ENCODE results near the gene CEP55. TPM values are rescaled to one million over a fixed set of nuclear protein-coding genes. Genes with fewer than 3 reads are reported as not detected.

Gene CEP55
- polyA plus RNA-seq, 2 of the 4 experiments (the other 2 are of a cell fraction), result 52.4 to 87.0 TPM

DNA sequence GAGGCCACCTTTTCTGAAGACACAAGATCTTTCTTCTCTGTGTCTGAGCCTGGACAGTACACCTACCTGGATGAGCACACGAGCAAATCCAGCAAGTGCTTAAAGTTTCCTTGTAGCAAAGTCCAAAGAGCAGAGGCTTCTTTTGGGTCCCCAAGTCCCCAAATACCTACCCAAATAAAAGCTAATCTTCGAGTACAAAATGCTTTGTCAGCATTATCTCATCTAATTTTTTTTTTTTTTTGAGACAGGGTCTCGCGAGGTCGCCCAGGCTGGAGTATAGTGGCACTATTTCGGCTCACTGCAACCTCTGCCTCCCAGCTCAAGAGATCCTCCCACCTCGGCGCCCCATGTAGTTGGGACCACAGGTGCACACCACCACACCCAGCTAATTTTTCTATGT is 38.9 kb upstream of the CEP55 start:
- Histone ChIP-seq H3K4me3 (no peak overlapping the region), H3K27ac (peak overlapping the region; percentile 96 to 99), H3K9me3 (no peaks in the 10 kb centered on the region), H3K4me1 (peaks cover 77% of the 10 kb centered on the region), H3K4me2 (peak overlapping the region; percentile 85)
- FAIRE-seq, result no peak
- no peak for TF ChIP-seq SMC3 (IDR thresholded peaks at IDR 0.05)
- TF ChIP-seq MAFK (IDR thresholded peaks at IDR 0.05; ENCODE audit: partially characterized antibody), result peak; percentile 99
- no peak for TF ChIP-seq BHLHE40 (IDR thresholded peaks at IDR 0.05; ENCODE audit: low read depth, low read length)
- no peak for TF ChIP-seq EHF (CRISPR knock-in tag; IDR thresholded peaks at IDR 0.05)
- TF ChIP-seq, protein P1, sequence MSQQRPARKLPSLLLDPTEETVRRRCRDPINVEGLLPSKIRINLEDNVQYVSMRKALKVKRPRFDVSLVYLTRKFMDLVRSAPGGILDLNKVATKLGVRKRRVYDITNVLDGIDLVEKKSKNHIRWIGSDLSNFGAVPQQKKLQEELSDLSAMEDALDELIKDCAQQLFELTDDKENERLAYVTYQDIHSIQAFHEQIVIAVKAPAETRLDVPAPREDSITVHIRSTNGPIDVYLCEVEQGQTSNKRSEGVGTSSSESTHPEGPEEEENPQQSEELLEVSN (IDR thresholded peaks at IDR 0.05; ENCODE audit: borderline replicate concordance, low read depth), result no peak
- no peak for ATAC-seq
- ChIA-PET CTCF (interaction anchor here (0.6 to 41.4 kb wide), 9 partner anchors 10 to 776 kb away, joined by 3 to 924 read pairs (median 14); partner anchors contain the start of gene MYOF), POLR2A (interaction anchor here (0.7 to 3.0 kb wide), 6 partner anchors 9 to 234 kb away, joined by 3 to 30 read pairs (median 3); no protein-coding TSS in a partner anchor)
- 80% methylated on average over 8 of the region's 8 CpGs for WGBS (ENCODE audit: missing lambda C conversion rate)
- DNase-seq (ENCODE audit: low read depth in 1 of 2, low spot score in 1 of 2), result no peak

DNA sequence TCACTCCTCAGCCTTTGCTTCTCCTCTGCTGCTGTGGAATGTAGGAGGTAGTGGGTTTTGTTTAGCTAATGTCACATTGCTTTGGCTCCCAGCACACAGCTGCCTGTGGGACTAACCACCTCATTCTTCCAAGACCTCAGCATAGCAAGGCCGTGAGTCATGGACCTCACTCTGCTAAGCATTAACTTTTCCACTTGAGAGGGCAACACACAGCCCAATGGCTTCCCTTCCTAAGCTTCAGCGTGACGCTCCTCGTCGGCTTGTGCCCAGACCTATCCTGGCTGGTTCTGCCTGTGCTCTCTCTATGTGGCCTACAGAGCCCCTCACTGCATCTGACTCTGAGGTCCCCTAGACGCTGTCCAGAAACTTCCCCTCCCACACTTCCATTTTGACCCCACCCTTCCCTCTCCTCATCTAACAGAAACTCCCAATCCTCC is 37.6 kb upstream of the CEP55 start:
- Histone ChIP-seq H3K4me3 (no peak overlapping the region), H3K27ac (peak overlapping the region; percentile 96 to 99), H3K4me1 (peaks cover 84% of the 10 kb centered on the region), H3K9me3 (no peaks in the 10 kb centered on the region), H3K4me2 (peak overlapping the region; percentile 85)
- DNase-seq (ENCODE audit: low read depth in 1 of 2, low spot score in 1 of 2) (peak; percentile 91 to 99), ATAC-seq (peak; percentile 90 to 96), FAIRE-seq (peak; percentile 99)
- 1% methylated on average over 6 of the region's 6 CpGs for WGBS (ENCODE audit: missing lambda C conversion rate)
- ChIA-PET CTCF (interaction anchor here (0.5 to 41.4 kb wide), 13 partner anchors 9 to 106 kb away, joined by 3 to 924 read pairs (median 12); partner anchors contain the start of gene MYOF), POLR2A (interaction anchor here (1.0 to 3.3 kb wide), 9 partner anchors 10 to 83 kb away, joined by 3 to 30 read pairs (median 18); partner anchors contain the start of gene MYOF)
- peak; percentile 38 for TF ChIP-seq EHF (CRISPR knock-in tag; IDR thresholded peaks at IDR 0.05)
- TF ChIP-seq TP53 (CRISPR knock-in tag; IDR thresholded peaks at IDR 0.05), result no peak
- TF ChIP-seq RFX5 (IDR thresholded peaks at IDR 0.05), result no peak
- TF ChIP-seq ZC3H11A (IDR thresholded peaks at IDR 0.05), result no peak
- TF ChIP-seq, protein P2, sequence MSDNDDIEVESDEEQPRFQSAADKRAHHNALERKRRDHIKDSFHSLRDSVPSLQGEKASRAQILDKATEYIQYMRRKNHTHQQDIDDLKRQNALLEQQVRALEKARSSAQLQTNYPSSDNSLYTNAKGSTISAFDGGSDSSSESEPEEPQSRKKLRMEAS (IDR thresholded peaks at IDR 0.05), result peak; percentile 93
- 0 out of 2 replicates have a peak, but pooled peaks have one; percentile 37 for TF ChIP-seq HOXA7 (CRISPR knock-in tag; IDR thresholded peaks at IDR 0.05)
- peak; percentile 41 to 45 for TF ChIP-seq RAD21 (conservative IDR thresholded peaks at IDR 0.05 in 1 of 2, IDR thresholded peaks at IDR 0.05 in 1 of 2)
- TF ChIP-seq GATA3 (IDR thresholded peaks at IDR 0.05; ENCODE audit: borderline replicate concordance), result peak; percentile 90; the same call in 1 of the 2 replicates
- no peak for TF ChIP-seq ZNF302 (CRISPR knock-in tag; IDR thresholded peaks at IDR 0.05)
- no peak for TF ChIP-seq CHD4 (IDR thresholded peaks at IDR 0.05; ENCODE audit: borderline replicate concordance)
- TF ChIP-seq CHD2 (IDR thresholded peaks at IDR 0.05; ENCODE audit: low read length, partially characterized antibody), result no peak
- no peak for TF ChIP-seq NPAS2 (CRISPR knock-in tag; IDR thresholded peaks at IDR 0.05; ENCODE audit: borderline replicate concordance)
- TF ChIP-seq RCOR1 (IDR thresholded peaks at IDR 0.05; ENCODE audit: low read depth, low read length), result no peak
- TF ChIP-seq, protein P3, sequence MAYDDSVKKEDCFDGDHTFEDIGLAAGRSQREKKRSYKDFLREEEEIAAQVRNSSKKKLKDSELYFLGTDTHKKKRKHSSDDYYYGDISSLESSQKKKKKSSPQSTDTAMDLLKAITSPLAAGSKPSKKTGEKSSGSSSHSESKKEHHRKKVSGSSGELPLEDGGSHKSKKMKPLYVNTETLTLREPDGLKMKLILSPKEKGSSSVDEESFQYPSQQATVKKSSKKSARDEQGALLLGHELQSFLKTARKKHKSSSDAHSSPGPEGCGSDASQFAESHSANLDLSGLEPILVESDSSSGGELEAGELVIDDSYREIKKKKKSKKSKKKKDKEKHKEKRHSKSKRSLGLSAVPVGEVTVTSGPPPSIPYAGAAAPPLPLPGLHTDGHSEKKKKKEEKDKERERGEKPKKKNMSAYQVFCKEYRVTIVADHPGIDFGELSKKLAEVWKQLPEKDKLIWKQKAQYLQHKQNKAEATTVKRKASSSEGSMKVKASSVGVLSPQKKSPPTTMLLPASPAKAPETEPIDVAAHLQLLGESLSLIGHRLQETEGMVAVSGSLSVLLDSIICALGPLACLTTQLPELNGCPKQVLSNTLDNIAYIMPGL (CRISPR knock-in tag; IDR thresholded peaks at IDR 0.05; ENCODE audit: borderline replicate concordance), result no peak
- peak; percentile 87 for TF ChIP-seq JUNB (IDR thresholded peaks at IDR 0.05)
- TF ChIP-seq CEBPB (IDR thresholded peaks at IDR 0.05), result peak in 1 of 2 experiments; percentile 46; a peak in 1 of 4 replicates
- no peak for TF ChIP-seq NR3C1 (IDR thresholded peaks at IDR 0.05)
- TF ChIP-seq ZFP36 (IDR thresholded peaks at IDR 0.05; ENCODE audit: borderline replicate concordance, partially characterized antibody), result no peak
- peak; percentile 44; the same call in 2 of the 3 replicates for TF ChIP-seq SMC3 (IDR thresholded peaks at IDR 0.05)
- peak; percentile 61 to 82; a peak in 2 of 5 replicates for TF ChIP-seq EP300 (IDR thresholded peaks at IDR 0.05)
- TF ChIP-seq PHF8 (IDR thresholded peaks at IDR 0.05; ENCODE audit: borderline replicate concordance, low read depth), result no peak
- no peak; the same call in 1 of the 2 replicates for TF ChIP-seq BHLHE40 (IDR thresholded peaks at IDR 0.05; ENCODE audit: low read depth, low read length)
- peak; percentile 82 for TF ChIP-seq FOSL2 (IDR thresholded peaks at IDR 0.05)
- peak; percentile 98 for TF ChIP-seq FOSL2 (CRISPR knock-in tag; IDR thresholded peaks at IDR 0.05)
- no peak for TF ChIP-seq TFCP2L1 (CRISPR knock-in tag; IDR thresholded peaks at IDR 0.05)
- TF ChIP-seq, protein P4, sequence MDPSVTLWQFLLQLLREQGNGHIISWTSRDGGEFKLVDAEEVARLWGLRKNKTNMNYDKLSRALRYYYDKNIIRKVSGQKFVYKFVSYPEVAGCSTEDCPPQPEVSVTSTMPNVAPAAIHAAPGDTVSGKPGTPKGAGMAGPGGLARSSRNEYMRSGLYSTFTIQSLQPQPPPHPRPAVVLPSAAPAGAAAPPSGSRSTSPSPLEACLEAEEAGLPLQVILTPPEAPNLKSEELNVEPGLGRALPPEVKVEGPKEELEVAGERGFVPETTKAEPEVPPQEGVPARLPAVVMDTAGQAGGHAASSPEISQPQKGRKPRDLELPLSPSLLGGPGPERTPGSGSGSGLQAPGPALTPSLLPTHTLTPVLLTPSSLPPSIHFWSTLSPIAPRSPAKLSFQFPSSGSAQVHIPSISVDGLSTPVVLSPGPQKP (IDR thresholded peaks at IDR 0.05; ENCODE audit: low read depth, low read length), result no peak
- TF ChIP-seq KDM5A (IDR thresholded peaks at IDR 0.05), result no peak
- TF ChIP-seq, protein P5, sequence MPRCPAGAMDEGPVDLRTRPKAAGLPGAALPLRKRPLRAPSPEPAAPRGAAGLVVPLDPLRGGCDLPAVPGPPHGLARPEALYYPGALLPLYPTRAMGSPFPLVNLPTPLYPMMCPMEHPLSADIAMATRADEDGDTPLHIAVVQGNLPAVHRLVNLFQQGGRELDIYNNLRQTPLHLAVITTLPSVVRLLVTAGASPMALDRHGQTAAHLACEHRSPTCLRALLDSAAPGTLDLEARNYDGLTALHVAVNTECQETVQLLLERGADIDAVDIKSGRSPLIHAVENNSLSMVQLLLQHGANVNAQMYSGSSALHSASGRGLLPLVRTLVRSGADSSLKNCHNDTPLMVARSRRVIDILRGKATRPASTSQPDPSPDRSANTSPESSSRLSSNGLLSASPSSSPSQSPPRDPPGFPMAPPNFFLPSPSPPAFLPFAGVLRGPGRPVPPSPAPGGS (IDR thresholded peaks at IDR 0.05), result peak; percentile 73; the same call in 2 of the 3 replicates
- peak; percentile 60; the same call in 1 of the 2 replicates for TF ChIP-seq FOXS1 (CRISPR knock-in tag; IDR thresholded peaks at IDR 0.05)
- peak; percentile 89 to 90 for TF ChIP-seq JUN (IDR thresholded peaks at IDR 0.05)
- peak; percentile 42 for TF ChIP-seq HOXB13 (CRISPR knock-in tag; IDR thresholded peaks at IDR 0.05; ENCODE audit: low read depth)
